ENCODE data around the gene TOP2A. TPM values are rescaled to one million over a fixed set of nuclear protein-coding genes. Genes with fewer than 3 reads are reported as not detected.

Gene TOP2A
- total RNA-seq, 1 experiment from 2014 or later = 235 TPM

GRCh38 chr17:40364121-40364861 lies 53.4 kb downstream of the TOP2A start, which contains the start of gene GJD3:
GJD3 (minus strand) TSS chr17:40364737; CDS start chr17:40363815, 922 bp downstream.
- DNase-seq = no peak
- TSS peak; percentile 38 for BruUV-seq (replicated peaks)
- POLR2A ChIA-PET (ENCODE audit: unreplicated experiment) = interaction anchor here (0.6 kb wide), 2 partner anchors 1248 to 1299 kb away, joined by 4 to 6 read pairs; partner anchors contain the start of gene KRT16
- Histone ChIP-seq H3K36me3 (ENCODE audit: low read depth) (no peaks in the 10 kb centered on the region), H4K20me1 (ENCODE audit: insufficient read depth) (no peaks in the 10 kb centered on the region; the same call in 1 of the 2 replicates), H3K4me1 (replicated peaks; ENCODE audit: insufficient read depth) (no peaks in the 10 kb centered on the region; the same call in 1 of the 2 replicates), H3K9me3 (ENCODE audit: insufficient read depth, low read depth) (no peaks in the 10 kb centered on the region), H2AFZ (no peak within 1 kb of the TSS), H3K79me2 (ENCODE audit: low read depth) (no peaks in the 10 kb centered on the region), H3K4me3 (peak within 1 kb of the TSS; percentile 69; the same call in 1 of the 2 replicates), H3K27ac (no peak within 1 kb of the TSS), H3K27me3 (ENCODE audit: insufficient read depth, low read depth) (no peaks in the 10 kb centered on the region), H3K4me2 (peak within 1 kb of the TSS; percentile 90), H3F3A (ENCODE audit: insufficient read depth, low read depth) (no peaks in the 10 kb centered on the region; the same call in 1 of the 2 replicates), H3K9me2 (ENCODE audit: insufficient read depth) (no peaks in the 10 kb centered on the region)
- CTCF ChIA-PET = no interaction called here
- TF ChIP-seq CTCF (conservative IDR thresholded peaks at IDR 0.05) (no peak), EZH2 (IDR thresholded peaks at IDR 0.05; ENCODE audit: low read depth) (no peak)
- intact Hi-C loops (cut with micrococcal nuclease; ENCODE audit: unreplicated experiment) = no loop called here

GRCh38 chr17:40363111-40363827 lies 54.4 kb downstream of the TOP2A start:
- H3K9me3 ChIP-seq (ENCODE audit: insufficient read depth, low read depth) = no peaks in the 10 kb centered on the region
- ChIA-PET CTCF (interaction anchor here (0.6 to 1.0 kb wide), 2 partner anchors 52 to 54 kb away, joined by 3 to 4 read pairs; partner anchors contain the start of gene TOP2A), POLR2A (ENCODE audit: unreplicated experiment) (interaction anchor here (0.7 kb wide), 1 partner anchor 124 kb away, joined by 3 read pairs; no protein-coding TSS in a partner anchor)
- H4K20me1 ChIP-seq (ENCODE audit: insufficient read depth) = no peaks in the 10 kb centered on the region; the same call in 1 of the 2 replicates
- peak overlapping the region; percentile 69; the same call in 1 of the 2 replicates for H3K4me3 ChIP-seq
- peak in 1 of 2 experiments; percentile 41 for DNase-seq
- BruUV-seq (replicated peaks) = no TSS peak
- no peaks in the 10 kb centered on the region for H3K79me2 ChIP-seq (ENCODE audit: low read depth)
- no peaks in the 10 kb centered on the region for H3K27me3 ChIP-seq (ENCODE audit: insufficient read depth, low read depth)
- peaks cover 5% of the 10 kb centered on the region for H3K4me1 ChIP-seq (replicated peaks; ENCODE audit: insufficient read depth)
- TF ChIP-seq CTCF (conservative IDR thresholded peaks at IDR 0.05) = no peak
- no peak overlapping the region for H3K27ac ChIP-seq
- H3K4me2 ChIP-seq = peak overlapping the region; percentile 90
- H2AFZ ChIP-seq = peak overlapping the region; percentile 90
- H3K9me2 ChIP-seq (ENCODE audit: insufficient read depth) = no peaks in the 10 kb centered on the region
- H3K36me3 ChIP-seq (ENCODE audit: low read depth) = no peaks in the 10 kb centered on the region
- intact Hi-C loops (cut with micrococcal nuclease; ENCODE audit: unreplicated experiment) = loop anchor here (2.0 kb wide), 1 partner anchor 170 kb away; no protein-coding TSS in a partner anchor
- peaks cover 6% of the 10 kb centered on the region; the same call in 1 of the 2 replicates for H3F3A ChIP-seq (ENCODE audit: insufficient read depth, low read depth)

DNA sequence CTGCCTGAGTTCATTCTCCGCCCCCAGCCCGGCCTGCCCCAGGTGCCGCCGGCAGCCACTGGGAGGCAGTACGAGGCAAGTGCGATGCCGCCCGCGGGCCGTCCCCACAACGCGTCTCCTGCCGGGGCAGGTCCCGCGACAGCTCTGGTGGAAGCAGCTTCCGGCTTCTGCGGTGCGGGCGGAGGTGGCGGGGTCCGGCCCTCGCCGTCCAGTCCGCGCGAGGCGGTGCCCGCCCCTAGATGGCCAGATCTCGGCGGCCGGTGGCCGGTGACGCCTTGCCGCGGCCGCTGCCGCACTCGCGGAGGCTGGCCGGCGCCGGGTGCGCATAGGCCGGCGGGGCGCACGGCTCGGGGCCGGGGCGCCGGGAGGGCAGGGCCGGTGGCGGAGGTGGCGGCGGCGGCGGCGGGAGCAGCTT lies 55.0 kb downstream of the TOP2A start:
- H3K4me2 ChIP-seq = peak overlapping the region; percentile 90
- H3K36me3 ChIP-seq (ENCODE audit: low read depth) = no peaks in the 10 kb centered on the region
- no peaks in the 10 kb centered on the region for H3K9me3 ChIP-seq (ENCODE audit: insufficient read depth, low read depth)
- peaks cover 12% of the 10 kb centered on the region; the same call in 1 of the 2 replicates for H3F3A ChIP-seq (ENCODE audit: insufficient read depth, low read depth)
- BruUV-seq (replicated peaks) = no TSS peak
- H2AFZ ChIP-seq = peak overlapping the region; percentile 90
- ChIA-PET POLR2A (ENCODE audit: unreplicated experiment) (interaction anchor here (0.7 kb wide), 1 partner anchor 124 kb away, joined by 3 read pairs; no protein-coding TSS in a partner anchor), CTCF (interaction anchor here (0.6 to 1.0 kb wide), 3 partner anchors 51 to 170 kb away, joined by 3 to 6 read pairs (median 4); partner anchors contain the start of gene TOP2A)
- intact Hi-C loops (cut with micrococcal nuclease; ENCODE audit: unreplicated experiment) = loop anchor here (2.0 kb wide), 1 partner anchor 170 kb away; no protein-coding TSS in a partner anchor
- peak; percentile 72 to 82 for DNase-seq
- TF ChIP-seq EZH2 (IDR thresholded peaks at IDR 0.05; ENCODE audit: low read depth) = no peak
- peak; percentile 70 for TF ChIP-seq CTCF (conservative IDR thresholded peaks at IDR 0.05)
- H4K20me1 ChIP-seq (ENCODE audit: insufficient read depth) = no peaks in the 10 kb centered on the region; the same call in 1 of the 2 replicates
- no peaks in the 10 kb centered on the region for H3K9me2 ChIP-seq (ENCODE audit: insufficient read depth)
- no peak overlapping the region for H3K27ac ChIP-seq
- H3K4me1 ChIP-seq (replicated peaks; ENCODE audit: insufficient read depth) = peaks cover 8% of the 10 kb centered on the region
- H3K4me3 ChIP-seq = peak overlapping the region; percentile 69; the same call in 1 of the 2 replicates
- no peaks in the 10 kb centered on the region for H3K79me2 ChIP-seq (ENCODE audit: low read depth)
- no peaks in the 10 kb centered on the region for H3K27me3 ChIP-seq (ENCODE audit: insufficient read depth, low read depth)
